ENCODE results near the gene SLC22A12. TPM values are rescaled to one million over a fixed set of nuclear protein-coding genes. Genes with fewer than 3 reads are reported as not detected.

The SLC22A12 gene
- total and polyA plus RNA-seq, 2 of the 8 experiments (the other 6 are each of a cell fraction or from before 2014, with no cell fraction given), result not detected

GRCh38 chr11:64638829-64639228, 47.8 kb downstream of the SLC22A12 start:
- H3K4ac ChIP-seq (replicated peaks; ENCODE audit: insufficient read length, low read depth, low read length), result no peak overlapping the region
- H3K36me3 ChIP-seq (ENCODE audit: control insufficient read depth in 2 of 4, insufficient read depth in 4 of 4, low read length in 3 of 4), result peaks cover 0 to 6% (median 0%) of the 10 kb centered on the region in 4 experiments; a peak in 1 of 8 replicates
- no peaks in the 10 kb centered on the region for H3K79me1 ChIP-seq (ENCODE audit: low read depth, low read length)
- H3K18ac ChIP-seq (ENCODE audit: extremely low read depth, low read length), result no peak overlapping the region
- no peak overlapping the region for H2BK15ac ChIP-seq (ENCODE audit: low read length)
- H3K4me3 ChIP-seq (ENCODE audit: extremely low read depth in 1 of 4, insufficient read depth in 2 of 4, low read depth in 3 of 4, low read length in 4 of 4), result no peak overlapping the region
- H2AK5ac ChIP-seq (ENCODE audit: low read depth, low read length), result no peak overlapping the region
- no peak overlapping the region for H4K8ac ChIP-seq (ENCODE audit: extremely low read depth, insufficient read depth, low read length)
- H3K9me3 ChIP-seq (ENCODE audit: insufficient read depth in 2 of 2, low read depth in 1 of 2, low read length in 1 of 2), result no peaks in the 10 kb centered on the region; a peak in 1 of 4 replicates
- H3K23ac ChIP-seq (ENCODE audit: insufficient read length), result no peak overlapping the region
- H2BK120ac ChIP-seq (replicated peaks; ENCODE audit: low read depth, low read length), result no peak overlapping the region
- H3K14ac ChIP-seq (ENCODE audit: insufficient read length), result no peak overlapping the region
- H3K27ac ChIP-seq (ENCODE audit: low read depth, low read length), result no peak overlapping the region
- ChIA-PET POLR2A (ENCODE audit: partially characterized antibody) (interaction anchor here (1.3 kb wide), 1 partner anchor 10 kb away, joined by 5 read pairs; no protein-coding TSS in a partner anchor), CTCF (ENCODE audit: partially characterized antibody) (interaction anchor here (0.5 to 3.1 kb wide), 8 partner anchors 8 to 283 kb away, joined by 3 to 43 read pairs (median 4); no protein-coding TSS in a partner anchor)
- no peak overlapping the region for H4K5ac ChIP-seq (ENCODE audit: insufficient read length, low read depth, low read length)
- H3K4me2 ChIP-seq (ENCODE audit: insufficient read depth in 1 of 2, low read depth in 2 of 2, low read length in 2 of 2), result peak overlapping the region in 1 of 2 experiments; percentile 99; a peak in 1 of 4 replicates
- peaks cover under 1 to 21% (median 14%) of the 10 kb centered on the region in 4 experiments for H3K4me1 ChIP-seq (replicated peaks in 1 of 4; ENCODE audit: control insufficient read depth in 3 of 4, insufficient read depth in 4 of 4, low read length in 3 of 4)
- H3K9ac ChIP-seq (replicated peaks in 1 of 4; ENCODE audit: extremely low read depth in 1 of 4, low read depth in 3 of 4, low read length in 3 of 4), result no peak overlapping the region
- peaks cover 2 to 12% of the 10 kb centered on the region in 2 experiments for H4K20me1 ChIP-seq (replicated peaks in 1 of 2; ENCODE audit: control insufficient read depth in 1 of 2, insufficient read depth in 2 of 2, low read length in 2 of 2)
- H3K56ac ChIP-seq (replicated peaks; ENCODE audit: insufficient read length, low read depth, low read length), result no peak overlapping the region
- DNase-seq (ENCODE audit: low read depth in 1 of 2, low spot score in 2 of 2) (no peak), FAIRE-seq (no peak)
- H2AFZ ChIP-seq (ENCODE audit: low read length), result no peak overlapping the region
- no peak overlapping the region for H2BK20ac ChIP-seq (ENCODE audit: low read length)
- H2BK12ac ChIP-seq (ENCODE audit: low read depth, low read length), result peak overlapping the region; percentile 50; the same call in 1 of the 2 replicates
- peaks cover 18% of the 10 kb centered on the region for H3K23me2 ChIP-seq (ENCODE audit: low read depth, low read length)
- H3K79me2 ChIP-seq (ENCODE audit: control insufficient read depth in 1 of 2, insufficient read depth in 2 of 2, low read length in 2 of 2), result no peaks in the 10 kb centered on the region
- no peak overlapping the region for H2BK5ac ChIP-seq (ENCODE audit: low read depth, low read length)
- H3K27me3 ChIP-seq (replicated peaks in 1 of 4; ENCODE audit: control insufficient read depth in 3 of 4, extremely low read depth in 1 of 4, insufficient read depth in 3 of 4, low read length in 3 of 4), result peaks cover 42 to 65% (median 54%) of the 10 kb centered on the region in 4 experiments
- WGBS, 2 experiments (ENCODE audit: extremely low coverage in 1 of 2, insufficient coverage in 1 of 2, insufficient read length in 1 of 2, insufficient replicate concordance in 2 of 2, low coverage in 1 of 2, low lambda C conversion rate in 2 of 2, missing lambda C conversion rate in 1 of 2), result 93% methylated on average over 2 of the region's 2 CpGs; no CpG with 5 or more reads in 1 of the 2 experiments
- H4K91ac ChIP-seq (replicated peaks; ENCODE audit: insufficient read length, low read length), result no peak overlapping the region
- TF ChIP-seq TAF1 (IDR thresholded peaks at IDR 0.05; ENCODE audit: low read depth, low read length) (no peak), SRF (IDR thresholded peaks at IDR 0.05; ENCODE audit: low read depth, low read length) (no peak), GTF2F1 (IDR thresholded peaks at IDR 0.05; ENCODE audit: borderline replicate concordance, low read depth, low read length) (no peak), SUZ12 (IDR thresholded peaks at IDR 0.05; ENCODE audit: low read length) (no peak), EZH2 (IDR thresholded peaks at IDR 0.05; ENCODE audit: low read depth, low read length, severe bottlenecking) (no peak), POLR2A (IDR thresholded peaks at IDR 0.05; ENCODE audit: control extremely low read depth in 1 of 2, low read depth in 2 of 2, low read length in 2 of 2) (no peak), POLR2AphosphoS5 (IDR thresholded peaks at IDR 0.05; ENCODE audit: low read depth, low read length) (no peak), CHD1 (IDR thresholded peaks at IDR 0.05; ENCODE audit: low read depth, low read length) (no peak), CEBPB (IDR thresholded peaks at IDR 0.05; ENCODE audit: low read depth, low read length) (no peak), JUN (IDR thresholded peaks at IDR 0.05; ENCODE audit: low read depth, low read length) (no peak), RXRA (IDR thresholded peaks at IDR 0.05; ENCODE audit: insufficient read depth, low read depth, low read length) (no peak)

Data from H1 (cell line).